HG03025 (cell line): Measurements from ENCODE around the gene PDHX.

Source experiments
- ATAC-seq: cut with Tn5 transposase; IDR thresholded peaks from one replicate; pipeline ENCODE4 v1.9.1; 2021; ENCODE audit warnings: mild to moderate bottlenecking, moderate library complexity; ENCODE audit not compliant: unreplicated experiment, low FRiP score

Gene PDHX

GRCh38 chr11:34944692-34945091 is 28.3 kb downstream of the PDHX start:
- ATAC-seq: no peak

DNA sequence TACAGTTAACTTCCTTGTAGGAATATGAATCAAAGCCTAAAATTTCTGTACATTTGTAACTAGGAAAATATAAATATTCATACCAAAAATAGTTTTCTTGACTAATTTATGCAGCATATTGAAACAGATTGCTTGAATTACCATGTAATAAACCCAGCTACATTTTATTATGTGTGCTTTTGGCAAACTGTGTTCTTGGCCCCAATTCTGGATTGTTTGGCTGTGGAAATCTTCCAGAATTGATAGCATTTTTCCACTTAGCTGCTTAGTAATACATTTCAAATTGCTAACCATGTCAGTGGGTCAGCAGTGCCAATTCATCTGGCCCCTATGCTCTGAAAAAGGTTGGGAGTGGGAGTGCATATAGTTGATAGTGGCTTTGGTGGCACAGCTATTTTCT is 32.3 kb downstream of the PDHX start:
- no peak for ATAC-seq

DNA sequence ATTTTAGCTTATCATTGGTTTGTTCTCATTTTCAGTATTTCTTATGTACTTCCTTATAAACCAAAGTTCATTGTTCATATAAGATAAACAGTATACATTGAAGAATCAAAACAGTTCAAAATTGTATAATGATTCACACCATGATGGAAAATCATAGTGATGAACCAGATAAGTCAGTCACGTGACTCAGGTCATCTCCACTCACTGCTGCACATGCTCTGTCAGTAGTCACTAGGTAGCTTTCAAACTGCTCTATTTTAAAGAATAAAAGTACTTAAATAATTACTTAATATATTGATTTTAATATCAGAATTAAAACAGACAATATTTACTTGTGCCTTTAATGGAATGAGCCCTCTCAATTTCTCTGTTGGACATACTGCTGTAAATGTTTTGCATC is 37.5 kb downstream of the PDHX start:
- ATAC-seq: no peak

- ATAC-seq: no peak
Measured at GRCh38 chr11:34957206-34957605, 40.8 kb downstream of the PDHX start.

GRCh38 chr11:34957606-34958005 is 41.2 kb downstream of the PDHX start:
- ATAC-seq: no peak

DNA sequence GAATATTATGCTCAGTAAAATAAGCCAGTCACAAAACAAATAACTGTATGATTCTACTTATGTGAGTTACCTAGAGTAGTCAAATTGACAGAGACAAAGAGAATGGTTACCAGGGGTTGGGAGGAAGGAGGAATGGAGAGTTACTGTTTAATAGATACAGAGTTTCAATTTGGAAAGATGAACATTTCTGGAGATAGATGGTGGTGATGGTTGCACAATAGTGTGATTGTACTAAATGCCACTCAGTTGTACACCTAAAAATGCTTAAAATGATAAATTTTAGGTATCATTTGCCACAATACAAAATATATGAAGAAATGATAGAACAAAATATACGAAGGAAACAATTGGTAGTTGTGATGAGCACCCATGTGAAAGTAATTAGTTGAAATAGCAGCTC is 43.4 kb downstream of the PDHX start:
- no peak for ATAC-seq

- no peak for ATAC-seq
Measured at GRCh38 chr11:34960277-34960676, 43.9 kb downstream of the PDHX start.

DNA sequence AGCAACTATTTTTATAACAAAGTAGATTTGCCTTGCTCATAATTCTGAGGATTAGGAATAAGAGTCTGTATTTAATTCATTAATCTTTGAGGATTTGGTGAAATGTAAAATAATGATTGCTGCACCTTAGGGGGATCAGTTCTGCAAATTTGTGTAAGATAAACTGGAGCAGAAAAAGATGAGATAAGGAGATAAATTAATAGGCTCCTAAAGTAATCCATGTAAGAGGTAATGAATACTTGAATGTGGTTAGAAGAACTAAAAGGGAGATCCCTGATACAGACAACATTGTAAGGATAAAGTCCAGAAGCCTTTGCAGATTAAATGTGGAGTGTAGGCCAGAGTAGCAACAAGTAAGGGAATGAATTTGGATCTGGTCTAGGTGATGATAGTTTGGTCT is 45.6 kb downstream of the PDHX start:
- ATAC-seq: no peak

DNA sequence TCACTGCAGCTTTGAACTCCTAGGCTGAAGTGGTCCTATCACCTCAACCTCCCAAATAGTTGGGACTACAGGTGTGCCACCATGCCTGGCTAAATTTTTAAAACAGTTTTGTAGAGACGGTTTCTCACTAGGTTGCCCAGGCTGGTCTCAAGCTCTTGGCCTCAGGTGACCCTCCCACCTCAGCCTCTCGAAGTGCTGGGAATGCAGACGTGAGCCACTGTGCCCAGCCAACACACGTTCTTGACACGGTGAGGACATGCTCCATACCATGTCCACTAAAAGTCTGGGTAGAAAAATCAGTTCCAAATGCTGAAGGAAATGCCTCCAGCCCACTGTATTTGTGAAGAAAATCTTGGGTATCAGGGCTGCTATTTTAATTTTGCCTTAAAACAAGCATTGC is 46.9 kb downstream of the PDHX start:
- ATAC-seq: no peak

- ATAC-seq: no peak
Measured at GRCh38 chr11:34964610-34965331, 48.4 kb downstream of the PDHX start.

DNA sequence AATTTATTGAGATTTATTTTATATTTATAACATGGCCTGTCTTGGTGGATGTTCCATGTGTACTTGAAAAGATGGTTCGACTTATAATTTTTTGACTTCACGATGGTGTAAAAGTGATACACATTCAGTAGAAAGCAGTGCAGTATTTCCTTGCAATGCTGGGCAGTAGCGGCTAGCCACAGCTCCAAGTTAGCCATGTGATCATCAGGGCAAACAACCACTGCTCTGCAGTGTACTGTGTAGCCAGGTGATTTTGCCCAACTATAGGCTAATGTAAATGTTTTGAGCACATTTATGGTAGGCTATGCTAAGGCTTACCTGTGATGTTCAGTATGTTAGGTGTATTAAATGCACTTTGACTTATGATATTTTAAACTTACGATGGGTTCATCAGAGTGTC is 52.4 kb downstream of the PDHX start:
- no peak for ATAC-seq

DNA sequence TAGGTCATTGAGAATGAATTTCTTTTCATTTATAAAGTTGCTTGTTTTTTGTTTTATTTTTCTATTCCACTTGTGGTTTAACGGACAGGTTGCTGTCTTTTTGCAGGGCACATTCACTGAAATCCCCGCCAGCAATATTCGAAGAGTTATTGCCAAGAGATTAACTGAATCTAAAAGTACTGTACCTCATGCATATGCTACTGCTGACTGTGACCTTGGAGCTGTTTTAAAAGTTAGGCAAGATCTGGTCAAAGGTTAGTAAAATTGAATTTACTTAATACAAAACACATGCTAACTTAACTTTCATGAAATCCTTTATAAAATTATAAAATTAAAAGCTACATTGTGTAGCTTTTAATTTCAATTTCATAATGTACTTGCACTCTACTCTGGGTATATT is 53.6 kb downstream of the PDHX start:
- no peak for ATAC-seq

- no peak for ATAC-seq
Measured at GRCh38 chr11:34970480-34970879, 54.1 kb downstream of the PDHX start.

GRCh38 chr11:34971928-34972327 is 55.5 kb downstream of the PDHX start:
- no peak for ATAC-seq

DNA sequence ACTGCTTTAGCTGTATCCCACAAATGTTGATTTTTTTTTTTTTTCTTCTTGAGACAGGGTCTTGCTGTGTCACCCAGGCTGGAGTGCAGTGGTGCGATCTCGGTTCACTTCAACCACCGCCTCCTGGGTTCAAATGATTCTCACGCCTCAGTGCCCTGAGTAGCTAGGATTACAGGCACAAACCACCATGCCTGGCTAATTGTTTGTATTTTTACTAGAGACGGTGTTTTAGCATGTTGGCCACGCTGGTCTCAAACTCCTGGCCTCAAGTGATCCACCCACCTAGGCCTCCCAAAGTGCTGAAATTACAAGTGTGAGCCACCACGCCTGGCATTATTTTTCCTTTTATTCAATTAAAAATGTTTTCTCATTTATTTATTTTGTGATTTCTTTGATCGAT is 55.9 kb downstream of the PDHX start:
- no peak for ATAC-seq

DNA sequence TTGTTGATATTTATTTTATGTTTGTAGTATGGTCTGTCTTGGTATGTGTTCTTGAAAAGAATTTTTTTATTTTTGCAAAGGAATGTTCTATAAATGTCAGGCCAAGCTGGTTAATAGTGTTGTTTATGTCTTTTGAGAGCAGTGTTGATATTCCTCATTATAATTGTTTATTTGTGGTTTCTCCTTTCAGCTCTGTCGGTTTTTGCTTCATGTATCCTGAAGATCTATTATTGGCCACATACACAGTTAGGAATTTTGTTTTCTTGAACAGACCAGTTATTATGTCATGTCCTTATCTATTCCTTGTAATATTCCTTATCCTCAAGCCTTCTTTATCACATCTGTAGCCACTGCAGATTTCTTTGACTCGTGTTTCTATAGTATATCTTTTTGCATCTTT is 56.5 kb downstream of the PDHX start:
- no peak for ATAC-seq

GRCh38 chr11:34975482-34975881 is 59.1 kb downstream of the PDHX start:
- no peak for ATAC-seq

- ATAC-seq: no peak
Measured at GRCh38 chr11:34976496-34977088, 60.2 kb downstream of the PDHX start.

GRCh38 chr11:34977089-34977912 is 60.9 kb downstream of the PDHX start:
- ATAC-seq: no peak

DNA sequence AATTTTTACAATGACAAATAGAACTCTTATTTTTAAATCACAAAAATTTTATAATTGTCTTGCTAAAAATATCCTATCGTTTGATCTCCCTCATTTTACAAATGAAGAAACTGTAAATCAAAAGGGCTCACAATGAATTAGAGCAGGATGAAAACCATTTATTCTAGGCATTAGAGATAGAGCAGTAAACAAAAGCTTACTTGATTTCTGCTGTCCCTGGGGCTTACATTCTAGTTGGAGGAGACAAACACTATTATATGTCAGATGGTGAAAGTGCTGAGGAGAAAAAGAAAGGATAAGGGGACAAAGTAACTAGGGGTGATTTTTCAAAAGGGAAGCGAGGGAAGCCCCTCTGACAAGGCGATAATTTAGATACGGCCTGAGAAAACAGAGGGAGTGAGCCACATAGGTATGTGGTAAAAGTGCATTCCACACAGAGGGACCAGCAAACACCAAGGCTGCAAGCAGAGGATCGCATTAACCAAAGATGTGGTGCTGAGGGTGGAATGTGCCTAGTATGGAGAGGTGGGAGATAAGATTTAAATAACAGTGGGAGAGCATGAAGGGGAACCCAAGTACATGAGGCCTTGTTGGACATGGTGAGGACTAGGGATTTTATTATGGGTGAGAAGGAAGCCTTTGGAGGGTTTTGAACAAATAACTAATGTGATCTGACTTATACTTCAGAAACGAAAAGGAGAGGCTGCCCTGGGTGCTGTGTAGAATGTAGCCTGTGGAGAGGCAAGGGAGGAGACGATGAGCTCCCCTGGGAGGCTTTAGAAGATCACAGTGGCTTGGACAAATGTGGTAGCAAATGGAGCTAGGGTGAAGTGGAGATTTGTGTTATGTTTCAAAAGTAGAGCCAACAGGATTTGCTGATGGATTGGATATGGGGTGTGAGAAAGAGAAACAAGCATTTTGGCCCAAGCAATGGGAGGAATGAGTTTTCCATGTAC is 62.1 kb downstream of the PDHX start:
- ATAC-seq: no peak

DNA sequence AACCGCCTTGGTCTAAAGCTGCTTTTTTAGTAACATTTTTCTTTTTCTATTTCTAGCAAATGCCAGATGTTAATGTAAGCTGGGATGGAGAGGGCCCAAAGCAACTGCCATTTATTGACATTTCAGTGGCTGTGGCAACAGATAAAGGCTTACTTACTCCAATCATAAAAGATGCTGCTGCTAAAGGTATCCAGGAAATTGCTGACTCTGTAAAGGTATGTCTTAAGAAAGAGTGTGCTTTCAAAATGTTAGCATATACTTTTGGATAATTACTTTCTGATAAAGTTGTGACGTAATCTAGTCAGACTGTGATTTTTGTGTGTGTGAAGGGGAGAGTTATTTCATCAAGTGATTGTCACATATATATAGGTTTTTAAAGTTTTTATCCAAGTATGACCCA is 68.1 kb downstream of the PDHX start:
- ATAC-seq: no peak
